IMR-90 (cell line): ENCODE results near the gene DNASE1. TPM values are rescaled to one million over a fixed set of nuclear protein-coding genes. Genes with fewer than 3 reads are reported as not detected.
A peak's percentile ranks its signal among the peaks of the same experiment; 100 is the strongest.

Source experiments
- ATAC-seq: fragments of 200-7000 bp; cut with Tn5 transposase; 2 replicates; pipeline ENCODE4 v1.9.1; 2020; ENCODE audit warnings: low read depth, mild to moderate bottlenecking, moderate library complexity
- BruUV-seq: library from RNA; stranded (reverse); fragments of 400-500 nt; replicated peaks from 2 replicates; lab custom pipeline; 2021; lab: Mats Ljungman, UMichigan
- CTCF ChIA-PET: fragments of 300-600 bp; formaldehyde crosslinking; extraction: SDS; loops from one replicate; lab custom pipeline; 2021; ENCODE audit warnings: antibody characterized with exemption; lab: Yijun Ruan, JAX
- POLR2A ChIA-PET: fragments of 300-600 bp; sonication (Branson Sonifier 250); formaldehyde crosslinking; loops from one replicate; lab custom pipeline; 2022; ENCODE audit warnings: antibody characterized with exemption; ENCODE audit not compliant: unreplicated experiment; lab: Charles Lee
- DNase-seq: peaks from one replicate; pipeline ENCODE4 v3.0.0; 2013
- H2AFZ ChIP-seq: replicated peaks from 2 replicates; pipeline ENCODE3; 2013; ENCODE audit warnings: low read length, mild to moderate bottlenecking; ENCODE audit not compliant: poor library complexity
- H2AK5ac ChIP-seq: 2 replicates; pipeline ENCODE4 v1.6.1; 2013; ENCODE audit warnings: low read depth, low read length, inconsistent platforms
- H2AK9ac ChIP-seq: replicated peaks from 2 replicates; pipeline ENCODE3; 2013; ENCODE audit warnings: mild to moderate bottlenecking, low read depth, low read length, moderate library complexity; ENCODE audit not compliant: poor library complexity
- H2BK120ac ChIP-seq: 2 replicates; pipeline ENCODE4 v1.6.1; 2013; ENCODE audit warnings: low read depth, low read length, inconsistent platforms
- H2BK15ac ChIP-seq: 3 replicates; pipeline ENCODE4 v1.6.1; 2013; ENCODE audit warnings: low read depth, low read length, inconsistent platforms
- H2BK20ac ChIP-seq: 2 replicates; pipeline ENCODE4 v1.6.1; 2013; ENCODE audit warnings: low read depth, mild to moderate bottlenecking, inconsistent platforms, low read length, moderate library complexity
- H2BK5ac ChIP-seq: 2 replicates; pipeline ENCODE4 v1.6.1; 2013; ENCODE audit warnings: mild to moderate bottlenecking, low read depth, low read length, inconsistent platforms; ENCODE audit not compliant: poor library complexity, severe bottlenecking
- H3K14ac ChIP-seq: replicated peaks from 2 replicates; pipeline ENCODE4 v1.6.1; 2013; ENCODE audit warnings: low read depth, low read length, inconsistent platforms
- H3K18ac ChIP-seq: 2 replicates; pipeline ENCODE4 v1.6.1; 2013; ENCODE audit warnings: low read depth, low read length, control low read depth
- H3K23ac ChIP-seq: 2 replicates; pipeline ENCODE4 v1.6.1; 2013; ENCODE audit warnings: low read depth, low read length, inconsistent platforms
- H3K27ac ChIP-seq: 2 replicates; pipeline ENCODE4 v1.5.1; 2013; ENCODE audit warnings: mild to moderate bottlenecking, control low read depth, low read length; ENCODE audit not compliant: insufficient read depth
- H3K27me3 ChIP-seq: 2 replicates; pipeline ENCODE4 v1.6.1; 2013; ENCODE audit warnings: low read length; ENCODE audit not compliant: control insufficient read depth, insufficient read depth
- H3K36me3 ChIP-seq: 2 replicates; pipeline ENCODE4 v1.6.1; 2013; ENCODE audit warnings: low read length, mixed read lengths; ENCODE audit not compliant: control insufficient read depth, insufficient read depth
- H3K4ac ChIP-seq: 2 replicates; pipeline ENCODE4 v1.6.1; 2013; ENCODE audit warnings: low read depth, low read length, inconsistent platforms
- H3K4me1 ChIP-seq: 2 replicates; pipeline ENCODE4 v1.6.1; 2013; ENCODE audit warnings: low read length, mixed read lengths; ENCODE audit not compliant: control insufficient read depth, insufficient read depth
- H3K4me2 ChIP-seq: 2 replicates; pipeline ENCODE4 v1.6.1; 2013; ENCODE audit warnings: low read depth, mild to moderate bottlenecking, control low read depth, low read length, moderate library complexity
- H3K4me3 ChIP-seq: 2 replicates; pipeline ENCODE4 v1.5.1; 2013; ENCODE audit warnings: low read depth, mild to moderate bottlenecking, control low read depth, low read length, moderate library complexity; ENCODE audit not compliant: insufficient read depth
- H3K56ac ChIP-seq: 2 replicates; pipeline ENCODE4 v1.6.1; 2013; ENCODE audit warnings: low read length, inconsistent platforms; ENCODE audit not compliant: insufficient read depth; ENCODE audit errors: extremely low read depth
- H3K79me1 ChIP-seq, 2 experiments: 2 replicates each; pipeline ENCODE4 v1.6.1; 2013; ENCODE audit warnings: low read length in 2 of 2, inconsistent platforms in 1 of 2, low read depth in 1 of 2
- H3K9ac ChIP-seq: 2 replicates; pipeline ENCODE4 v1.6.1; 2013; ENCODE audit warnings: low read depth, low read length, control low read depth
- H3K9me1 ChIP-seq: 2 replicates; pipeline ENCODE4 v1.6.1; 2013; ENCODE audit warnings: low read length, inconsistent platforms; ENCODE audit not compliant: insufficient read depth
- H3K9me3 ChIP-seq: 2 replicates; pipeline ENCODE4 v1.6.1; 2013; ENCODE audit warnings: low read length; ENCODE audit not compliant: control insufficient read depth, insufficient read depth
- H4K20me1 ChIP-seq: 2 replicates; pipeline ENCODE4 v1.6.1; 2013; ENCODE audit warnings: low read length, inconsistent platforms; ENCODE audit not compliant: insufficient read depth
- H4K5ac ChIP-seq: 2 replicates; pipeline ENCODE4 v1.6.1; 2013; ENCODE audit warnings: mild to moderate bottlenecking, low read depth, low read length, control low read depth
- H4K8ac ChIP-seq, 2 experiments: 2 replicates each; pipeline ENCODE4 v1.6.1; 2013; ENCODE audit warnings: low read depth in 2 of 2, low read length in 2 of 2, control low read depth in 1 of 2, inconsistent platforms in 1 of 2
- H4K91ac ChIP-seq: 2 replicates; pipeline ENCODE4 v1.6.1; 2013; ENCODE audit warnings: low read depth, low read length, inconsistent platforms; ENCODE audit not compliant: insufficient read depth
- BHLHE40 ChIP-seq: fragments of 150-350 bp; IDR thresholded peaks from 2 replicates; pipeline ENCODE4 v1.6.1; 2016; ENCODE audit warnings: mild to moderate bottlenecking, low read depth, low read length
- CEBPB ChIP-seq: IDR thresholded peaks from 2 replicates; pipeline ENCODE4 v1.6.1; 2012; ENCODE audit warnings: low read depth, low read length, improper control_type of control experiment
- CHD1 ChIP-seq: IDR thresholded peaks from 2 replicates; pipeline ENCODE4 v1.6.1; 2012; ENCODE audit warnings: low read depth, low read length, improper control_type of control experiment
- FOS ChIP-seq: fragments of 150-350 bp; IDR thresholded peaks from 2 replicates; pipeline ENCODE4 v1.6.1; 2016; ENCODE audit warnings: low read depth, low read length
- MAZ ChIP-seq: IDR thresholded peaks from 2 replicates; pipeline ENCODE4 v1.6.1; 2012; ENCODE audit warnings: low read depth, mild to moderate bottlenecking, low read length, improper control_type of control experiment, moderate library complexity, borderline replicate concordance
- MXI1 ChIP-seq: IDR thresholded peaks from 2 replicates; pipeline ENCODE4 v1.6.1; 2012; ENCODE audit warnings: low read depth, mild to moderate bottlenecking, low read length, moderate library complexity, borderline replicate concordance
- NFE2L2 ChIP-seq: fragments of 150-350 bp; IDR thresholded peaks from 2 replicates; pipeline ENCODE4 v1.6.1; 2016; ENCODE audit warnings: low read depth, mild to moderate bottlenecking, low read length
- SMC3 ChIP-seq: fragments of 150-350 bp; IDR thresholded peaks from 2 replicates; pipeline ENCODE4 v1.6.1; 2016; ENCODE audit warnings: low read depth, mild to moderate bottlenecking, antibody characterized with exemption, low read length, moderate library complexity
- WGBS, 2 experiments: methylation state at CpG; one replicate each; pipeline versions ENCODE4 v1.1.5 to v1.1.7; 2013; ENCODE audit warnings: missing lambda C conversion rate in 2 of 2; ENCODE audit not compliant: insufficient read length in 1 of 2; ENCODE audit errors: extremely low coverage in 2 of 2; 5-methylcytosine and 5-hydroxymethylcytosine counted together
- dilution Hi-C: fragments of 300-500 bp; cut with HindIII; formaldehyde crosslinking; loops from one replicate; pipeline ENCODE4 v1.14.3; 2018; ENCODE audit warnings: low sequenced_read_pairs; ENCODE audit not compliant: unreplicated experiment
- in situ Hi-C: fragments of 300-500 bp; cut with MboI; formaldehyde crosslinking; loops from 3 replicates; pipeline ENCODE4 v1.14.3; 2019; ENCODE audit warnings: low sequenced_read_pairs, inconsistent platforms, mixed read lengths
- intact Hi-C: fragments of 100-400 bp; cut with micrococcal nuclease; formaldehyde crosslinking; loops from 2 replicates; pipeline ENCODE4 v1.10.0; 2022
- polyA plus RNA-seq, 3 experiments: library from polyadenylated mRNA; depleted of rRNA; stranded (reverse); fragments of >200 nt; gene quantifications; 2 replicates each; pipeline ENCODE4 v1.2.3, GENCODE V29; 2012; ENCODE audit warnings: low replicate concordance in 1 of 3
- total RNA-seq: library from RNA; depleted of rRNA; stranded (reverse); fragments of >200 nt; gene quantifications from 2 replicates; pipeline ENCODE4 v1.2.3, GENCODE V29; 2012
- TF ChIP-seq, protein P1 (sequence below): fragments of 150-350 bp; IDR thresholded peaks from 2 replicates; pipeline ENCODE4 v1.6.1; 2017; ENCODE audit warnings: mild to moderate bottlenecking, antibody characterized with exemption, low read length, low read depth
- TF ChIP-seq, protein P2 (sequence below): fragments of 150-350 bp; IDR thresholded peaks from 2 replicates; pipeline ENCODE4 v1.6.1; 2016; ENCODE audit warnings: low read depth, mild to moderate bottlenecking, low read length, moderate library complexity, borderline replicate concordance
- TF ChIP-seq, protein P3 (sequence below): conservative IDR thresholded peaks from 2 replicates; pipeline ENCODE4 v1.5.1; 2012; ENCODE audit warnings: mild to moderate bottlenecking, low read depth, low read length, improper control_type of control experiment

The DNASE1 gene
- total and polyA plus RNA-seq, 2 of the 4 experiments (the other 2 are of a cell fraction) = 5.4 to 15.9 TPM

DNA sequence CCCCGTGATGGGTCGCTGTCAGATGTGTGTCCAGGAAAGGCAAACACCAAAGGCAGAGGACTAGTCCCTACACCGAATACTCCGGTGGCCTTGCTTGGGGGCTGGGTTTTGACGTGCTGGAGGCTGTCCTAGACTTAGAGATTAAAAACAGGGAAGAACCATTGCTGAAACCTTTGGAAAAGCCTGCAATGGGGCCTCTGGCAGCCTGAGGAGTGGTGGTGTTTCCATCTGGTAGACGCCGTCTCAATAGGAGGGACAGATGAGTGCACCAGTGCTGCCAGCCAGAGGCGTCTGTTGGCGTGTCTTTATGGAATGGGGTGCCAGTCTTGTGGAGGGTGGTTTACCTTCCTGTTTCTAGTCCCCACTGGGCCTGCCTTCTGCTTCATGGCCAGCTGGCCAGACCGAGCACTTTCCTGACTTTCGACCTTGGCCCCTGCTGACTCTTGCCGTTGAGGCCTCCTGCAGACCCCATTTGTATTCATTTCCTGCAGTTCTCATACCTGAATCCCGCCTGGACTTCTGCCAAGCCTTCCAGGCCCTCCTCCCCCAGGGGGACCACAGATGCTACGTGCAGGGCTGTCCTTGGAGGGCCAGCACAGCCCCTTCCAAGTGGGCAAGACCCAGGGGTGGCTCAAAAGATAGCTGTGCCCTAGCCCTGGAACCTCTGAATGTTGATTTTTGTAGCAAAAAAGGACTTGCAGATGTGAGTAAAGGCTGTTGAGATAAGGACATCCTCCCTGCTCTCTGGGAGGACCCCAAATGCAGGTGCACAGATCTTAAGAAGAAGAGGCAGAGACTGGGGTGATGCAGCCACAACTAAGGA, 1.9 kb upstream of the DNASE1 start (continued):
- TF ChIP-seq, protein P1, sequence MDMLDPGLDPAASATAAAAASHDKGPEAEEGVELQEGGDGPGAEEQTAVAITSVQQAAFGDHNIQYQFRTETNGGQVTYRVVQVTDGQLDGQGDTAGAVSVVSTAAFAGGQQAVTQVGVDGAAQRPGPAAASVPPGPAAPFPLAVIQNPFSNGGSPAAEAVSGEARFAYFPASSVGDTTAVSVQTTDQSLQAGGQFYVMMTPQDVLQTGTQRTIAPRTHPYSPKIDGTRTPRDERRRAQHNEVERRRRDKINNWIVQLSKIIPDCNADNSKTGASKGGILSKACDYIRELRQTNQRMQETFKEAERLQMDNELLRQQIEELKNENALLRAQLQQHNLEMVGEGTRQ = no peak

DNA sequence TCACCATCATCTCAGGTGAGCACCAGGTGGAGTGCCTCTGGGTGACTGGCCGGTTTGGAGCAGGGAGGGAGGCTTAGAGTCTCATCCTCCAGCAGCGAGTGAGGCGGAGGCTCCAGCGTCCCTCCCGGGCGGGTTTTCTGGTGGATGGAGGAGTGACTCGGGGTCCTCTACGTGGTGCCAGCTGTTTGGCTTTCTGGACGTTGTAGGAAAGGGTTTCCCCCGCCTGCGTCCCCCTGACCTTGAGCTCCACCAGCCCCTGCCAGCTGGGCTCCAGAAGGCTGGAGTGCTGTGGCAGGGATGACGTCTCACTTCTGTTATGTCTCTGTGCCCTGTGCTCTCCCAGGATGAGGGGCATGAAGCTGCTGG, 522 bp downstream of the DNASE1 start:
- Histone ChIP-seq H2AK9ac (peak overlapping the region; percentile 31), H3K56ac (no peak overlapping the region), H3K14ac (no peak overlapping the region), H4K20me1 (peaks cover 10% of the 10 kb centered on the region), H2BK15ac (no peak overlapping the region), H3K79me1 (peaks cover 0 to 12% of the 10 kb centered on the region in 2 experiments; a peak in 1 of 4 replicates), H2BK120ac (no peak overlapping the region), H2AFZ (no peak overlapping the region), H3K9me1 (peaks cover 14% of the 10 kb centered on the region), H3K4me1 (no peaks in the 10 kb centered on the region), H2AK5ac (no peak overlapping the region), H3K23ac (no peak overlapping the region), H3K9ac (no peak overlapping the region), H3K27ac (no peak overlapping the region), H2BK20ac (no peak overlapping the region), H3K36me3 (peaks cover 58% of the 10 kb centered on the region), H3K4ac (no peak overlapping the region), H4K8ac (no peak overlapping the region), H3K4me3 (no peak overlapping the region), H2BK5ac (no peak overlapping the region), H3K18ac (no peak overlapping the region), H4K5ac (no peak overlapping the region), H3K9me3 (no peaks in the 10 kb centered on the region), H4K91ac (no peak overlapping the region), H3K4me2 (no peak overlapping the region), H3K27me3 (no peaks in the 10 kb centered on the region)
- in situ Hi-C loops = no loop called here
- ChIA-PET POLR2A (no interaction called here), CTCF (no interaction called here)
- intact Hi-C loops = no loop called here
- no peak for ATAC-seq
- 93% methylated on average over 3 of the region's 12 CpGs; no CpG with 5 or more reads in 1 of the 2 experiments for WGBS, 2 experiments
- no peak for TF ChIP-seq FOS
- TF ChIP-seq CEBPB = no peak
- no peak for TF ChIP-seq BHLHE40
- TF ChIP-seq SMC3 = no peak
- TF ChIP-seq, protein P2, sequence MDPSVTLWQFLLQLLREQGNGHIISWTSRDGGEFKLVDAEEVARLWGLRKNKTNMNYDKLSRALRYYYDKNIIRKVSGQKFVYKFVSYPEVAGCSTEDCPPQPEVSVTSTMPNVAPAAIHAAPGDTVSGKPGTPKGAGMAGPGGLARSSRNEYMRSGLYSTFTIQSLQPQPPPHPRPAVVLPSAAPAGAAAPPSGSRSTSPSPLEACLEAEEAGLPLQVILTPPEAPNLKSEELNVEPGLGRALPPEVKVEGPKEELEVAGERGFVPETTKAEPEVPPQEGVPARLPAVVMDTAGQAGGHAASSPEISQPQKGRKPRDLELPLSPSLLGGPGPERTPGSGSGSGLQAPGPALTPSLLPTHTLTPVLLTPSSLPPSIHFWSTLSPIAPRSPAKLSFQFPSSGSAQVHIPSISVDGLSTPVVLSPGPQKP = no peak
- TF ChIP-seq MXI1 = no peak
- no peak for TF ChIP-seq CHD1
- no peak for TF ChIP-seq NFE2L2
- TF ChIP-seq MAZ = no peak
- TF ChIP-seq, protein P3, sequence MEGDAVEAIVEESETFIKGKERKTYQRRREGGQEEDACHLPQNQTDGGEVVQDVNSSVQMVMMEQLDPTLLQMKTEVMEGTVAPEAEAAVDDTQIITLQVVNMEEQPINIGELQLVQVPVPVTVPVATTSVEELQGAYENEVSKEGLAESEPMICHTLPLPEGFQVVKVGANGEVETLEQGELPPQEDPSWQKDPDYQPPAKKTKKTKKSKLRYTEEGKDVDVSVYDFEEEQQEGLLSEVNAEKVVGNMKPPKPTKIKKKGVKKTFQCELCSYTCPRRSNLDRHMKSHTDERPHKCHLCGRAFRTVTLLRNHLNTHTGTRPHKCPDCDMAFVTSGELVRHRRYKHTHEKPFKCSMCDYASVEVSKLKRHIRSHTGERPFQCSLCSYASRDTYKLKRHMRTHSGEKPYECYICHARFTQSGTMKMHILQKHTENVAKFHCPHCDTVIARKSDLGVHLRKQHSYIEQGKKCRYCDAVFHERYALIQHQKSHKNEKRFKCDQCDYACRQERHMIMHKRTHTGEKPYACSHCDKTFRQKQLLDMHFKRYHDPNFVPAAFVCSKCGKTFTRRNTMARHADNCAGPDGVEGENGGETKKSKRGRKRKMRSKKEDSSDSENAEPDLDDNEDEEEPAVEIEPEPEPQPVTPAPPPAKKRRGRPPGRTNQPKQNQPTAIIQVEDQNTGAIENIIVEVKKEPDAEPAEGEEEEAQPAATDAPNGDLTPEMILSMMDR = no peak
- DNase-seq = no peak
- dilution Hi-C loops = no loop called here
- BruUV-seq = no TSS peak
